ENCODE measurements around the gene DST.

- TF ChIP-seq CTCF (IDR thresholded peaks at IDR 0.05) (no peak), POLR2A (IDR thresholded peaks at IDR 0.05) (no peak)
Measured at GRCh38 chr6:56538851-56539250, 103.8 kb downstream of the DST start.

Data from heart left ventricle (tissue), 13 donors.